DOHH2 (cell line): Measurements from ENCODE around the gene RAD23A.

Source experiments
- EZH2phosphoT487 ChIP-seq: fragments of 200-600 bp; sonication (generic); IDR thresholded peaks from 2 replicates; pipeline ENCODE4 v1.6.1; 2017; ENCODE audit warnings: borderline replicate concordance, mild to moderate bottlenecking, antibody characterized with exemption, low read length, moderate library complexity, mixed read lengths
- TF ChIP-seq, protein P1 (sequence below): fragments of 200-600 bp; sonication (generic); IDR thresholded peaks from one replicate; pipeline ENCODE4 v1.5.1; 2014; ENCODE audit warnings: antibody characterized with exemption, mild to moderate bottlenecking, low read depth, low read length; ENCODE audit not compliant: poor library complexity, severe bottlenecking

DNA sequence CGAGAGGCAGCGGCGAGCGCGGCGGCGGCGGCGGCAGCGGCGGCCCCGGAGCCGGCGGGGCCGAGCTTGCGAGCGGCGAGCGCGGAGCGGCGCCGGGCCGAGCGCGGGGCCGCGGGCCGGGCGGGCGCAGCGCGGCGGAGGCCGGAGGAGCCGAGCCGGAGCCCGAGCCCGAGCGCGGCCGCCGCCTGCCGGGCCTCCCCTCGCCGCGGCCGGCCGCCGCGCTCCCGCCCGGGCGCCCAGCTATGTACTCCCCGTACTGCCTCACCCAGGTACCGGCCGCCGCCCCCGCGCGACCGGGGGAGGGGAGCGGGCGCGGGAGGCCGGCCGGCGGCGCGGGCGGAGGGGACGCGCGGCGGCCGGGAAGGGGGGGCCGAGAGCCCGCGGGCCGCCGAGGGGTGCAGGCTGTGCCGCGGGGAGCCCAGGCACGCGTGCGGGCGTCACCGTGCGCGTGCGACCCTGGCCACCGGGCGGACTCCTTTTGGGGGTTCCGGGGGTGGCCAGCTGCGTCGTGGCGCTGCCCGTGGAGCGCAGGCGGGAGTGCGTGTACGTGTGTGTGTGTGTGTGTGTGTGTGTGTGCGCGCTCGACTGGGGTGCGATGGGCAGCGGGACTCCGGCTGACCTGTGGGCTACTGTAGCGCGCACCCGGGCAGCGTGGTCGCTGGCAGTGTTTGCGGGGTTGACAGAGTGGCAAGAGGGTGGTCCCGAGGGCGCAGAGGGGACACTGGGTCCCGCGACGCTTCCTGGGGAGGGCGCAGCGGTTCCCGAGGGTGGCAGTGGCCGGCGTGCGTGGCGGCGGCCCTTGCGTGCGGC lies 50.1 kb downstream of the RAD23A start:
- TF ChIP-seq, protein P1, sequence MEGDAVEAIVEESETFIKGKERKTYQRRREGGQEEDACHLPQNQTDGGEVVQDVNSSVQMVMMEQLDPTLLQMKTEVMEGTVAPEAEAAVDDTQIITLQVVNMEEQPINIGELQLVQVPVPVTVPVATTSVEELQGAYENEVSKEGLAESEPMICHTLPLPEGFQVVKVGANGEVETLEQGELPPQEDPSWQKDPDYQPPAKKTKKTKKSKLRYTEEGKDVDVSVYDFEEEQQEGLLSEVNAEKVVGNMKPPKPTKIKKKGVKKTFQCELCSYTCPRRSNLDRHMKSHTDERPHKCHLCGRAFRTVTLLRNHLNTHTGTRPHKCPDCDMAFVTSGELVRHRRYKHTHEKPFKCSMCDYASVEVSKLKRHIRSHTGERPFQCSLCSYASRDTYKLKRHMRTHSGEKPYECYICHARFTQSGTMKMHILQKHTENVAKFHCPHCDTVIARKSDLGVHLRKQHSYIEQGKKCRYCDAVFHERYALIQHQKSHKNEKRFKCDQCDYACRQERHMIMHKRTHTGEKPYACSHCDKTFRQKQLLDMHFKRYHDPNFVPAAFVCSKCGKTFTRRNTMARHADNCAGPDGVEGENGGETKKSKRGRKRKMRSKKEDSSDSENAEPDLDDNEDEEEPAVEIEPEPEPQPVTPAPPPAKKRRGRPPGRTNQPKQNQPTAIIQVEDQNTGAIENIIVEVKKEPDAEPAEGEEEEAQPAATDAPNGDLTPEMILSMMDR = no peak
- no peak for TF ChIP-seq EZH2phosphoT487
